Measurements from ENCODE around the gene GRPEL1.

GRPEL1 gene

GRCh38 chr4:7063362-7063761 is 4.5 kb downstream of the GRPEL1 start:
- DNase-seq (ENCODE audit: low read depth) = no peak

GRCh38 chr4:7062816-7063215 is 5.0 kb downstream of the GRPEL1 start:
- no peak for DNase-seq (ENCODE audit: low read depth)

GRCh38 chr4:7061815-7062214 is 6.0 kb downstream of the GRPEL1 start:
- DNase-seq (ENCODE audit: low read depth) = no peak

GRCh38 chr4:7060346-7061150 is 7.3 kb downstream of the GRPEL1 start:
- no peak for DNase-seq (ENCODE audit: low read depth)

GRCh38 chr4:7059662-7060061 is 8.2 kb downstream of the GRPEL1 start:
- DNase-seq (ENCODE audit: low read depth) = no peak

- DNase-seq (ENCODE audit: low read depth) = no peak
Measured at GRCh38 chr4:7058792-7059191, 9.1 kb downstream of the GRPEL1 start.

- no peak for DNase-seq (ENCODE audit: low read depth)
Measured at GRCh38 chr4:7055990-7056325, 11.9 kb downstream of the GRPEL1 start.

- DNase-seq (ENCODE audit: low read depth) = no peak
Measured at GRCh38 chr4:7055111-7055989, 12.5 kb downstream of the GRPEL1 start.

- DNase-seq (ENCODE audit: low read depth) = no peak
Measured at GRCh38 chr4:7054106-7054880, 13.6 kb downstream of the GRPEL1 start.

- DNase-seq (ENCODE audit: low read depth) = no peak
Measured at GRCh38 chr4:7052923-7053715, 14.7 kb downstream of the GRPEL1 start.

- no peak for DNase-seq (ENCODE audit: low read depth)
Measured at GRCh38 chr4:7052313-7052712, 15.6 kb downstream of the GRPEL1 start.

- no peak for DNase-seq (ENCODE audit: low read depth)
Measured at GRCh38 chr4:7051905-7052304, 16.0 kb downstream of the GRPEL1 start.

GRCh38 chr4:7051144-7051495 is 16.7 kb downstream of the GRPEL1 start:
- DNase-seq (ENCODE audit: low read depth) = no peak

GRCh38 chr4:7050481-7051143 is 17.3 kb downstream of the GRPEL1 start:
- no peak for DNase-seq (ENCODE audit: low read depth)

- DNase-seq (ENCODE audit: low read depth) = no peak
Measured at GRCh38 chr4:7049739-7050138, 18.1 kb downstream of the GRPEL1 start.

- no peak for DNase-seq (ENCODE audit: low read depth)
Measured at GRCh38 chr4:7049295-7049694, 18.6 kb downstream of the GRPEL1 start.

GRCh38 chr4:7048642-7049041 is 19.2 kb downstream of the GRPEL1 start:
- no peak for DNase-seq (ENCODE audit: low read depth)

GRCh38 chr4:7046971-7047370 is 20.9 kb downstream of the GRPEL1 start:
- DNase-seq (ENCODE audit: low read depth) = no peak

- DNase-seq (ENCODE audit: low read depth) = no peak
Measured at GRCh38 chr4:7045961-7046921, 21.6 kb downstream of the GRPEL1 start.

GRCh38 chr4:7045553-7045952 is 22.3 kb downstream of the GRPEL1 start:
- no peak for DNase-seq (ENCODE audit: low read depth)
